Superior temporal gyrus (tissue), 1 donor: ENCODE data around the gene CFAP251.
"Not testable (repeated sequence)": the region's sequence is repeated elsewhere in the genome, so short reads cannot be mapped to it uniquely, and the experiment has no call there.

Experiments
- DNase-seq: peaks from one replicate; pipeline ENCODE4 v3.0.0-alpha.2; 2016; ENCODE audit errors: extremely low spot score

The CFAP251 gene

GRCh38 chr12:121976950-121977349 is 58.6 kb downstream of the CFAP251 start:
- DNase-seq: no peak

- no peak for DNase-seq
Measured at GRCh38 chr12:121980191-121980891, 61.9 kb downstream of the CFAP251 start.

GRCh38 chr12:121980892-121981272 is 62.5 kb downstream of the CFAP251 start:
- DNase-seq: no peak

GRCh38 chr12:121981456-121981855 is 63.1 kb downstream of the CFAP251 start:
- no peak for DNase-seq

- no peak for DNase-seq
Measured at GRCh38 chr12:121982950-121983349, 64.6 kb downstream of the CFAP251 start.

- DNase-seq: no peak
Measured at GRCh38 chr12:121983536-121984210, 65.3 kb downstream of the CFAP251 start.

GRCh38 chr12:121986489-121987245 is 68.3 kb downstream of the CFAP251 start:
- no peak for DNase-seq

GRCh38 chr12:121988519-121988918 is 70.1 kb downstream of the CFAP251 start:
- DNase-seq: not testable (repeated sequence)

- no peak for DNase-seq
Measured at GRCh38 chr12:121989276-121990113, 71.1 kb downstream of the CFAP251 start.

- no peak for DNase-seq
Measured at GRCh38 chr12:121990114-121990647, 71.8 kb downstream of the CFAP251 start.

GRCh38 chr12:121990692-121991603 is 72.6 kb downstream of the CFAP251 start:
- no peak for DNase-seq

GRCh38 chr12:121992059-121992879 is 73.9 kb downstream of the CFAP251 start:
- DNase-seq: no peak

- DNase-seq: no peak
Measured at GRCh38 chr12:121996050-121996944, 77.9 kb downstream of the CFAP251 start.

- no peak for DNase-seq
Measured at GRCh38 chr12:121996945-121997612, 78.7 kb downstream of the CFAP251 start.

- peak; percentile 80 for DNase-seq
Measured at GRCh38 chr12:122001466-122002209, 83.2 kb downstream of the CFAP251 start.

- DNase-seq: no peak
Measured at GRCh38 chr12:122003651-122004611, 85.5 kb downstream of the CFAP251 start.
